Measurements from ENCODE around the gene TXNDC15. TPM values are rescaled to one million over a fixed set of nuclear protein-coding genes. Genes with fewer than 3 reads are reported as not detected.
"Not testable (repeated sequence)": the region's sequence is repeated elsewhere in the genome, so short reads cannot be mapped to it uniquely, and the experiment has no call there.

The TXNDC15 gene
- total RNA-seq, 5 donors from 2014 or later (not counting 1 experiment from before 2014, with no cell fraction given), result 25.5 to 49.1 (median 38.4) TPM

GRCh38 chr5:134879456-134879855, 5.3 kb downstream of the TXNDC15 start:
- Histone ChIP-seq H3K27me3 (replicated peaks in 1 of 2; ENCODE audit: control insufficient read depth in 2 of 2, extremely low read depth in 1 of 2, insufficient read depth in 2 of 2, low read length in 1 of 2) (no peaks in the 10 kb centered on the region), H3K36me3 (ENCODE audit: control insufficient read depth in 2 of 2, extremely low read depth in 1 of 2, insufficient read depth in 1 of 2, low read length in 1 of 2) (peaks cover 0 to 9% of the 10 kb centered on the region in 2 donors), H3K9me3 (no peaks in the 10 kb centered on the region), H3K4me1 (ENCODE audit: control insufficient read depth in 1 of 2, extremely low read depth in 1 of 2, insufficient read depth in 2 of 2, low read length in 2 of 2) (peaks cover 0 to 41% of the 10 kb centered on the region in 2 experiments), H3K4me3 (ENCODE audit: control insufficient read depth in 1 of 2, extremely low read depth in 1 of 2, low read length in 1 of 2) (no peak overlapping the region), H3K27ac (ENCODE audit: low read length) (no peak overlapping the region)
- Mint-ChIP-seq H3K27me3 (no peaks in the 10 kb centered on the region), H3K27ac (no peak overlapping the region), H3K9me3 (no peaks in the 10 kb centered on the region), H3K4me3 (no peak overlapping the region), H3K4me1 (peaks cover 52 to 55% (median 52%) of the 10 kb centered on the region in 3 donors), H3K36me3 (peaks cover 8% of the 10 kb centered on the region)
- WGBS (ENCODE audit: insufficient coverage), result no CpG with 5 or more reads among the region's 3 CpGs
- ChIA-PET POLR2A (no interaction called here), CTCF (interaction anchor here (0.5 to 0.6 kb wide), 2 partner anchors 33 to 48 kb away, joined by 3 read pairs; no protein-coding TSS in a partner anchor)
- DNase-seq (no peak), ATAC-seq (replicated peaks in 1 of 4) (no peak)

- CTCF ChIA-PET; H3K4me3 ChIP-seq (ENCODE audit: control insufficient read depth in 1 of 2, extremely low read depth in 1 of 2, low read length in 1 of 2); H3K9me3 ChIP-seq; H3K36me3 ChIP-seq (ENCODE audit: control insufficient read depth in 2 of 2, extremely low read depth in 1 of 2, insufficient read depth in 1 of 2, low read length in 1 of 2); H3K27ac Mint-ChIP-seq; H3K27ac ChIP-seq (ENCODE audit: low read length); H3K9me3 Mint-ChIP-seq; H3K27me3 Mint-ChIP-seq; DNase-seq; ATAC-seq (replicated peaks in 1 of 4); H3K27me3 ChIP-seq (replicated peaks in 1 of 2; ENCODE audit: control insufficient read depth in 2 of 2, extremely low read depth in 1 of 2, insufficient read depth in 2 of 2, low read length in 1 of 2); H3K4me3 Mint-ChIP-seq: not testable (repeated sequence)
- POLR2A ChIA-PET, result interaction anchor here in 1 of 2 donors (0.7 kb wide), 1 partner anchor 119 kb away, joined by 3 read pairs; no protein-coding TSS in a partner anchor
- H3K4me1 ChIP-seq (ENCODE audit: control insufficient read depth in 1 of 2, extremely low read depth in 1 of 2, insufficient read depth in 2 of 2, low read length in 2 of 2), result peaks cover 0 to 29% of the 10 kb centered on the region in 2 experiments
- H3K36me3 Mint-ChIP-seq, result peaks cover 12% of the 10 kb centered on the region
- H3K4me1 Mint-ChIP-seq, result peaks cover 49 to 53% (median 52%) of the 10 kb centered on the region in 3 donors
- no CpG with 5 or more reads among the region's 3 CpGs for WGBS (ENCODE audit: insufficient coverage)
These were observed 6.8 kb downstream of the TXNDC15 start for GRCh38 chr5:134880937-134881336.

GRCh38 chr5:134881711-134882110, 7.5 kb downstream of the TXNDC15 start:
- 100% methylated on average over 6 of the region's 30 CpGs for WGBS (ENCODE audit: insufficient coverage)
- CTCF ChIA-PET; H3K27ac Mint-ChIP-seq; H3K9me3 ChIP-seq; H3K27ac ChIP-seq (ENCODE audit: low read length); ATAC-seq (replicated peaks in 1 of 4); H3K4me3 ChIP-seq (ENCODE audit: control insufficient read depth in 1 of 2, extremely low read depth in 1 of 2, low read length in 1 of 2); H3K9me3 Mint-ChIP-seq; DNase-seq; H3K27me3 ChIP-seq (replicated peaks in 1 of 2; ENCODE audit: control insufficient read depth in 2 of 2, extremely low read depth in 1 of 2, insufficient read depth in 2 of 2, low read length in 1 of 2); POLR2A ChIA-PET; H3K27me3 Mint-ChIP-seq; H3K4me3 Mint-ChIP-seq: not testable (repeated sequence)
- Histone ChIP-seq H3K4me1 (ENCODE audit: control insufficient read depth in 1 of 2, extremely low read depth in 1 of 2, insufficient read depth in 2 of 2, low read length in 2 of 2) (peaks cover 0 to 25% of the 10 kb centered on the region in 2 experiments), H3K36me3 (ENCODE audit: control insufficient read depth in 2 of 2, extremely low read depth in 1 of 2, insufficient read depth in 1 of 2, low read length in 1 of 2) (peaks cover 0 to 12% of the 10 kb centered on the region in 2 donors)
- H3K4me1 Mint-ChIP-seq, result peaks cover 46 to 50% (median 47%) of the 10 kb centered on the region in 3 donors
- H3K36me3 Mint-ChIP-seq, result peaks cover 12% of the 10 kb centered on the region

- H3K36me3 Mint-ChIP-seq, result peaks cover 38% of the 10 kb centered on the region
- no peak overlapping the region for H3K4me3 Mint-ChIP-seq
- ChIA-PET CTCF (no interaction called here), POLR2A (no interaction called here)
- no peak overlapping the region for H3K27ac Mint-ChIP-seq
- H3K4me1 ChIP-seq (ENCODE audit: control insufficient read depth in 1 of 2, extremely low read depth in 1 of 2, insufficient read depth in 2 of 2, low read length in 2 of 2), result peaks cover 0 to 4% of the 10 kb centered on the region in 2 experiments
- no peaks in the 10 kb centered on the region for H3K27me3 Mint-ChIP-seq
- 99% methylated on average over 11 of the region's 14 CpGs for WGBS (ENCODE audit: insufficient coverage)
- ATAC-seq (replicated peaks in 1 of 4), result no peak
- H3K36me3 ChIP-seq (ENCODE audit: control insufficient read depth in 2 of 2, extremely low read depth in 1 of 2, insufficient read depth in 1 of 2, low read length in 1 of 2), result peaks cover 10 to 37% of the 10 kb centered on the region in 2 donors
- H3K27ac ChIP-seq (ENCODE audit: low read length), result no peak overlapping the region
- no peaks in the 10 kb centered on the region for H3K9me3 Mint-ChIP-seq
- no peak for DNase-seq
- H3K4me1 Mint-ChIP-seq, result peaks cover 24 to 32% (median 31%) of the 10 kb centered on the region in 3 donors
- no peaks in the 10 kb centered on the region for H3K9me3 ChIP-seq
- H3K4me3 ChIP-seq (ENCODE audit: control insufficient read depth in 1 of 2, extremely low read depth in 1 of 2, low read length in 1 of 2), result no peak overlapping the region
- H3K27me3 ChIP-seq (replicated peaks in 1 of 2; ENCODE audit: control insufficient read depth in 2 of 2, extremely low read depth in 1 of 2, insufficient read depth in 2 of 2, low read length in 1 of 2), result no peaks in the 10 kb centered on the region
These were observed 13.5 kb downstream of the TXNDC15 start for GRCh38 chr5:134887593-134888159.

- Mint-ChIP-seq H3K4me3 (no peak overlapping the region), H3K4me1 (peaks cover 22 to 34% (median 32%) of the 10 kb centered on the region in 3 donors), H3K36me3 (peaks cover 46% of the 10 kb centered on the region), H3K27me3 (no peaks in the 10 kb centered on the region), H3K9me3 (no peaks in the 10 kb centered on the region), H3K27ac (no peak overlapping the region)
- Histone ChIP-seq H3K4me1 (ENCODE audit: control insufficient read depth in 1 of 2, extremely low read depth in 1 of 2, insufficient read depth in 2 of 2, low read length in 2 of 2) (peaks cover 0 to 4% of the 10 kb centered on the region in 2 experiments), H3K27me3 (replicated peaks in 1 of 2; ENCODE audit: control insufficient read depth in 2 of 2, extremely low read depth in 1 of 2, insufficient read depth in 2 of 2, low read length in 1 of 2) (no peaks in the 10 kb centered on the region), H3K27ac (ENCODE audit: low read length) (no peak overlapping the region), H3K9me3 (no peaks in the 10 kb centered on the region), H3K4me3 (ENCODE audit: control insufficient read depth in 1 of 2, extremely low read depth in 1 of 2, low read length in 1 of 2) (no peak overlapping the region), H3K36me3 (ENCODE audit: control insufficient read depth in 2 of 2, extremely low read depth in 1 of 2, insufficient read depth in 1 of 2, low read length in 1 of 2) (peaks cover 10 to 47% of the 10 kb centered on the region in 2 donors)
- ATAC-seq (replicated peaks in 1 of 4) (no peak), DNase-seq (no peak)
- 100% methylated on average over 6 of the region's 8 CpGs for WGBS (ENCODE audit: insufficient coverage)
- ChIA-PET CTCF (no interaction called here), POLR2A (no interaction called here)
These were observed 15.2 kb downstream of the TXNDC15 start for GRCh38 chr5:134889335-134889734.

GRCh38 chr5:134891473-134891872, 17.3 kb downstream of the TXNDC15 start:
- no CpG with 5 or more reads among the region's 1 CpG for WGBS (ENCODE audit: insufficient coverage)
- peaks cover 12 to 21% (median 17%) of the 10 kb centered on the region in 3 donors for H3K4me1 Mint-ChIP-seq
- Histone ChIP-seq H3K9me3 (no peaks in the 10 kb centered on the region), H3K4me3 (ENCODE audit: control insufficient read depth in 1 of 2, extremely low read depth in 1 of 2, low read length in 1 of 2) (no peak overlapping the region), H3K36me3 (ENCODE audit: control insufficient read depth in 2 of 2, extremely low read depth in 1 of 2, insufficient read depth in 1 of 2, low read length in 1 of 2) (peaks cover 10 to 66% of the 10 kb centered on the region in 2 donors), H3K4me1 (ENCODE audit: control insufficient read depth in 1 of 2, extremely low read depth in 1 of 2, insufficient read depth in 2 of 2, low read length in 2 of 2) (peaks cover 0 to 2% of the 10 kb centered on the region in 2 experiments), H3K27ac (ENCODE audit: low read length) (no peak overlapping the region), H3K27me3 (replicated peaks in 1 of 2; ENCODE audit: control insufficient read depth in 2 of 2, extremely low read depth in 1 of 2, insufficient read depth in 2 of 2, low read length in 1 of 2) (no peaks in the 10 kb centered on the region)
- H3K27me3 Mint-ChIP-seq, result no peaks in the 10 kb centered on the region
- CTCF ChIA-PET, result no interaction called here
- ATAC-seq (replicated peaks in 1 of 4), result no peak
- no peak overlapping the region for H3K27ac Mint-ChIP-seq
- H3K36me3 Mint-ChIP-seq, result peaks cover 52% of the 10 kb centered on the region
- no peak overlapping the region for H3K4me3 Mint-ChIP-seq
- no peak for DNase-seq
- POLR2A ChIA-PET, result interaction anchor here in 1 of 2 donors (0.5 kb wide), 1 partner anchor 15 kb away, joined by 4 read pairs; no protein-coding TSS in a partner anchor
- no peaks in the 10 kb centered on the region for H3K9me3 Mint-ChIP-seq
